Anterior cingulate cortex (tissue), 58 donors: Measurements from ENCODE around the gene PARD6G.

Experiments used
- DNase-seq, 58 donors: peaks; one replicate each; lab custom pipeline; 2025; lab: John Stamatoyannopoulos, UW

Gene PARD6G

GRCh38 chr18:80192653-80193385 is 54.5 kb downstream of the PARD6G start:
- no peak for DNase-seq

DNA sequence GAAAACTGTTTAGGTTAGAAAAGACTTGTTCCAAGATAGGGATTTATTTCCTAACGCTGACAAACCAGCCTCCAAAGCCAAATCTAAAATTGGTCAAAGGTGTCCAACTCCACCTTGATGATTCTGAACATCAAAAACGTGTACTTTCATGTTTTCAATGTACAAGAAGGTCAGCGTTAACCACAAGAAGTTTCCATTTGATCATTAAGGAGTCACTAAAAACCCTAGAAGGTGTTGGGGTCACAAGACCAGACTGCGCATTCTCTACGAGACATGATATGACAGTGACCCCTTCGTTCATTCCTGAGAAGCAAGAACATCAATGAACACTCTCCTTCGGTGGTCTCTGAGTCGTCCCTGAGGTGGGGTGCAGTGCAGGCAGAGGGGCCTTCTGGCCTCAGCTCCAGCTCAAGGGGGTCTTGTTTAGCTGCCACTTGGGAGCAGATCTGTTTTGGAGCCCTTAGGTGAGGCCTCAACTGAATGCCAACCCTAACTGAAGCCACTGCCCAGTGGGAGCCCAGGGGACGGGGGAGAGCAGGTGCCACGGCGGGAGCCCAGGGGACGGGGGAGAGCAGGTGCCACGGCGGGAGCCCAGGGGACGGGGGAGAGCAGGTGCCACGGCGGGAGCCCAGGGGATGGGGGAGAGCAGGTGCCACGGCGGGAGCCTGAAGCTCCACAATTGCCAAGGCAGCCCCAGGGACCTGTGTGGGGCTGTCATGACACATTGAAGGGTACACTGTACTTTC is 55.2 kb downstream of the PARD6G start:
- no peak for DNase-seq

GRCh38 chr18:80191264-80191663 is 56.0 kb downstream of the PARD6G start:
- DNase-seq: no peak

DNA sequence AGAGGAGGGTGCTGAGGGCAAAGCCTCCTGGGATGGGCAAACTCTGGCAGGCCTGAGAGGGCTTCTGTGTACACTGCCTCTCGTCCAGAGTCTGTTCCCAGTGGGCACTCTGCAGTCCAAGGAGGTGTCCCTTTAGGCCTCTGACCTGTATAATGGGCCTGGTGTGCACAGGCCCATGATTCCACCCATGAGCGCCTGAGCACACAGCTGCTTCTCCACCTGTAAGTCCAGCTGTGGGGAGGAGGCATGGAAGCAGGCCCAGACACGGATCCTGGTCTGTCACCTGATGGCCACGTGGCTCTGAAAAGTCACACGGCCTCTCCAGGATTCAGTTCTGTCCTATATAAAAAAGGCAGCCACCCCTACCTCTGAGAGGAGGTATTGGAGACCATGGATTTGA is 57.0 kb downstream of the PARD6G start:
- DNase-seq: no peak

DNA sequence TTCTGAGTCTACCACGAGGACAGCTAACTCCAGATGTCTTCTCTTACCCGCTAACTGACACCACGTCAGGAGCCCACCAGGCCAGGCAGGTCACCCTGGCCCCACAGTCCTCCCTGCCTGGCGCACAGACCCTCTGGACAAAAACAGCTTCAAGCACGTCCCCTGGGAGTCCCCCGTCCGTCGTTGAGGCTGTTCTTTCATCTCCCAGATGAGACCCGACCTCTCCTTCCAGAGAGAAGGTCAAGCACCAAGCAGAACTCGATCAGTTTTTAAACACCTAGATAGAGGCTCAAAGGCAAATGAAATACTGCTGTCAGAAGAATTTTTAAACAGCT is 57.8 kb downstream of the PARD6G start:
- DNase-seq: no peak

- no peak for DNase-seq
Measured at GRCh38 chr18:80188643-80189530, 58.4 kb downstream of the PARD6G start.

DNA sequence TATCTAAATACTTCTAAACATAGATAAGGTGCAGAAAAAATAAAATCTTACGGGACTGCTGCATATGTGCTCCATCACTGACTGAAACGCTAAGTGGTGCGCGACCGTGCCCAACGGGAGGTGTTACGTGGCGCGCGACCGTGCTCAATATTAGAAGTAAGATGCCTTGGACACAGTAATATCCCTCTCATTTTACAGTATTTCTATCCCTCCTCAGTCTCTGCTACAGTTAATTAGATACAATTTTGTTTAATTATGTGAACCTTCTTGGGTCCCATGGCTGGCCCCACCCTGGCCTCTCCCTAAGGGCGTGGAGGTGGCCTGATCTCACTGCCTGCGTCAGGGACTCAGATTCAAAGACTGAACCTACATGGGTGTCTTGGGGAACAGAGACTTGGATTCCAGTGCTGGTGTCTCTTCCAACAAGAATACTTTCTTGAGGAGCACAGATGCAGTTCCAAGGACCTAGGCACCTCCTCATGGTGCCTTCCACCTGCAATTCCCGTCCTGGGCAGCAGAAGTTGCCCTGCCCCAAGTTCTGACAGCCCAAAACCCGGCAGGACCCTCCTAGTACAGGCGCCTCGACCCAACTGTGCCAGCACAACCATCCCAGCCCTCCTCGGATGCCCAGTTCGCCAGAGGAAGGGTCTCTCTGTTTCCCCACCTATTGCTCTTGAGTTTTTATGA is 59.2 kb downstream of the PARD6G start:
- no peak for DNase-seq

GRCh38 chr18:80185545-80185944 is 61.8 kb downstream of the PARD6G start:
- DNase-seq: no peak

DNA sequence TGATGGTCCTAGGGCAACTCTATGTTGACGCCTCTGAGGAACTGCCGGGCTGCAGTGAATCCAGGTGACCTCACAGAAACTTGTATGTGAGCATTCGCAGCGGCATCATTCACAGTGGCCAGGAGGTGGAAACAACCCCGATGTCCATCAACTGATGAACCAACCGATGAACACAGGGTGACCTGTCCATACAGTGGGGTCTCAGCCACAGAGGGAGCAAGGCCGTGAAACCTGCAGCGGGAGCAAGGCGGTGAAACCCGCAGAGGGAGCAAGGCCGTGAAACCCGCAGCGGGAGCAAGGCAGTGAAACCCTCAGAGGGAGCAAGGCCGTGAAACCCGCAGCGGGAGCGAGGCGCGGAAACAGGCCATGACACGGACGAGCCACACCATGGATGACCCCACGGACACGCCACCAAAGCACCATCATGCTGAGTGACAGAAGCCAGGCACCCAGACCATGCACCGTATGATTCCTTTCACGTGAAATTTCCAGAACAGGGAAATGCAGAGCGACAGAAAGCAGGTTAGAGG is 63.0 kb downstream of the PARD6G start:
- DNase-seq: no peak

- DNase-seq: no peak
Measured at GRCh38 chr18:80183273-80184050, 63.9 kb downstream of the PARD6G start.

- no peak for DNase-seq
Measured at GRCh38 chr18:80182855-80183254, 64.5 kb downstream of the PARD6G start.

- no peak for DNase-seq
Measured at GRCh38 chr18:80181642-80182461, 65.5 kb downstream of the PARD6G start.

DNA sequence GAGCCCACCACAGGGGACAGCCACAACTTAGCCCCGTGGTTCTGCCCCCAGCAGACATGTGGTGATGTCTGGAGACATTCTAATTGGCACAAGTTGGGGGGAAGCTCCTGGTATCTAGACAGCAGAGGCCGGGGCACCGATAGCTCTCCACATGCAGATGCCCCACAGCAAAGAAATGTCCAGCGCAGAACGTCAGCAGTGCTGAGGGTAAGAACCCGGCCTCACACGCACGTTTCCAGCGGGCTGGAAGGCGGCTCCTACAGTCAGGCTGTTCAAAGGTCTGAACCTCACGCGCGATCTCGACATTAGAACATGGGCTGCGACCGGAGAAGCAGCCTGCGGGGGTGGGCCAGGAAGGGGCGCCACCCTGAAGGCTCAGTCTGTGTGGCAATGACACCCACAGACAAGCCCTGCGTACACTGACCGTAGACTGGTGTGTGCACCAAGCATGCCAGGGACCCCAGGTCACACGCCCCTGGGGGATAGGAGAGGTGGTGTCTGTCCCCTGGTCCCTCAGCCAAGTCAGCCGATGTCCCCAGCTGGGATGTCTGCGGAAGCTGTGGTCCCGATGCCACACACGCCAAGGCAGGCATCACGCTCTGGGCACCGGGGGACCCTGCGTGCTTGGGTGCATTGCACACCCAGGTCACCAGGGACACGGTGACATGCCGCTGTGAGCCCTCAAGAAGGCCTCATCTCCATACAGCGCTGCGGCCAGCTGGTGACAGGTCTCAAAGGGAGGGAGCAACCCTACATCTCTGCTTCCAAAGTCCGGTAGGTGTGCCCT is 66.3 kb downstream of the PARD6G start:
- DNase-seq: no peak

DNA sequence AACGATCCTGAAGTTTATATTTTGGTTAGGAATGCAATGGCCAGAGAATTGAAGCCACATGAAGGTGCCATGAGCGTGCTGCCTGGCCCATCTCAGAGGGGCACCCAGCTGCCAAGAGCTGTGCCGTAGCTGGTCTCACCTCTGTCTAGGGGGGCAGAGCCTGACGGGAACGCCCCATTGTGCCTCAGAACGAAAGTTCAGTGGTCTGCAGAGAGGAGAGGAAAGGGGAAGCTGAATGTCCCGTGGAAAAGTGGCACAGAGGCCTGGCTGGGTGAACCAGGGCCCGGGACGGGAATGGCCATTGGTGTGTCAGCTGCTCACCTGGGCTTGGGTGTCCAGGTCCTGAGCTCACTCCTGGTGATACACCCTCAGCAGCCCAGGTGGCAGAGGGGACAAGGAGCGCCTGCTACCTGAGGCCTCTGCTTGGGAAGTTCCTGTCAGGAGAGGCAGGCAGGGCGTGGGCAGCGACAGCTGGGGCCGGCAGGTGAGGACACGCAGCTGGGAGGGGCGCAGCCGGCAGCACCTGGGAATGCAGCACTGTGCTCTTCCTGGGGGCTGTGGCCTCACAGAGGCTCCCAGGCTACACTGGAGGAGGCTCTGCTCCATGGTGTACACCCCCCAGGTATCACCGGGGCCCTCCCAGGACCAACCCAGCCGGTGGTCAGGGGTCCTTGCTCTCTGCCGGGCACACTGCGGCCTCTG is 67.3 kb downstream of the PARD6G start:
- DNase-seq: no peak

- no peak for DNase-seq
Measured at GRCh38 chr18:80178935-80179818, 68.1 kb downstream of the PARD6G start.

DNA sequence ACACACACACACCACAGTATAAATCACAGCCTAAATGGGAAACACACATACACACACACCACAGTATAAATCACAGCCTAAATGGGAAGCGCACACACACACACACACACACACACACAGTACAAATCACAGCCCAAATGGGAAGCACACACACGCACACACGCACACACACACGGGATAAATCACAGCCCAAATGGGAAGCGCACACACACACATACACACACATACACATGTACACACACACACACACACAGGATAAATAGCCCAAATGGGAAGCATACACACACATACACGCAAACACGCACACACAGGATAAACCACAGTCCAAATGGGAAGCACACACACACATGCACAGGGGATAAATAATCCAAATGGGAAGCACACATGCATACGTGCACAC is 70.2 kb downstream of the PARD6G start:
- DNase-seq: no peak
